ENCODE data around the gene ABCC5.
A peak's percentile ranks its signal among the peaks of the same experiment; 100 is the strongest.

The ABCC5 gene

DNA sequence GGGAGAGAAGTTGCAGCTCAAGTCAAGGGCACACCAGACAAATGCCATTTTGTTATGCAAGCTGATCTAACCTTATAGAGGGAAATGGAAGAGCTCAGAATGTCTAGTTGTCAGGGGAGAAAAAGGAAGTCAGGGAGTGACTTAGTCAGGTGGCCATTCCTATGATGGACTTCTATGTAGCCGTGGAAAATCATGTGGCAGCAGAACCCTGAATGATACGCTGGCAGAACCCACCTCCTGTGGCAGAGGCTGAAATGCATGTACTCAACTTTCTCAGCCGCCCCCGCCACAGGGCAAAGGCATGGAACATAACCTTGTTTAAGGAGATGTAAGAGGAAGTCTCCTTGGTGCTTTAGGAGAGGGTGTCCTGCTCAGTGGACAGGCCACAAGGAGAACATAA is 95.3 kb downstream of the ABCC5 start:
- no peak for DNase-seq (ENCODE audit: low spot score)

- DNase-seq (ENCODE audit: low spot score) = no peak
These were observed 96.6 kb downstream of the ABCC5 start for GRCh38 chr3:183921096-183921495.

DNA sequence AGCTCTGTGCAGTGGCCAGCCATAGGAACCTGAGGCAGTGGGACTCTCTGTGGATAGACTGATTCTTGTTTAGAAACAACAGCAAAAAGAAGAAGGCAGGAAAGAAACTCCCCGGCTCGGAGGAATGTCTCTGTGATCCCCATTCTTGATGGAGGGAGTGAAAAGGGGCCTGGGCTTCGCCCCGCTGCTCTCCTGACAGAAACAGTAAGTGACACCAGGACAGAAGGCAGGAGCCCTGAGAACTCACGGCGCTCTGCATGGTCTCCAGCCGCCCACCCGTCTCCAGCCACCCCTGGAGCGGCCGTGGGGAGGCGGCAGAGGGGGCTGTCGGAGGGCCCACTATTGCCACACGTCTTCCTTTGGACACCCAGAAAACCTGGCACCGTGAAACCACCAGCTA is 97.3 kb downstream of the ABCC5 start:
- no peak for DNase-seq (ENCODE audit: low spot score)

GRCh38 chr3:183918178-183918577 is 99.5 kb downstream of the ABCC5 start:
- no peak for DNase-seq (ENCODE audit: low spot score)

- DNase-seq (ENCODE audit: low spot score) = no peak
These were observed 99.9 kb downstream of the ABCC5 start for GRCh38 chr3:183917776-183918175.

DNA sequence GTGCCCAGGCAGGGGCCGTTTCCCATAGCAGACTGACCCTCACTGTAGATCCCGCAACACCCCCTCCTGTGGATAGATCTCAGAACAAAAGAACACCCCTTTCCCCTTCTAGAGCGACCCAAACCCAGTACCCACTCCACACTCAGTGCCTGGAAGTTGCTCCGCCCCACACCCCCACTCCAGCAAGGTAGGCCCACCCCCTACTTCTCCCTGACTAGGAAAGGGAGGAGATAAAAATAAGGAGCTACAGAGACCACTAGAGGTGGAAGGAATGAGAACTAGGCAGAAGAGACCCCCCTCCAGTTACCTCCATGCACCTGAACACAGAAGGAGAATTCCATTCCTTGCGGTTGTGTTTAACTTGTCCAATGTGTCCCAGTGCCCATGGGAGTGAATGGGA is 102.8 kb downstream of the ABCC5 start:
- no peak for DNase-seq (ENCODE audit: low spot score)

- no peak for DNase-seq (ENCODE audit: low spot score)
These were observed 104.1 kb downstream of the ABCC5 start for GRCh38 chr3:183913580-183913920.

DNA sequence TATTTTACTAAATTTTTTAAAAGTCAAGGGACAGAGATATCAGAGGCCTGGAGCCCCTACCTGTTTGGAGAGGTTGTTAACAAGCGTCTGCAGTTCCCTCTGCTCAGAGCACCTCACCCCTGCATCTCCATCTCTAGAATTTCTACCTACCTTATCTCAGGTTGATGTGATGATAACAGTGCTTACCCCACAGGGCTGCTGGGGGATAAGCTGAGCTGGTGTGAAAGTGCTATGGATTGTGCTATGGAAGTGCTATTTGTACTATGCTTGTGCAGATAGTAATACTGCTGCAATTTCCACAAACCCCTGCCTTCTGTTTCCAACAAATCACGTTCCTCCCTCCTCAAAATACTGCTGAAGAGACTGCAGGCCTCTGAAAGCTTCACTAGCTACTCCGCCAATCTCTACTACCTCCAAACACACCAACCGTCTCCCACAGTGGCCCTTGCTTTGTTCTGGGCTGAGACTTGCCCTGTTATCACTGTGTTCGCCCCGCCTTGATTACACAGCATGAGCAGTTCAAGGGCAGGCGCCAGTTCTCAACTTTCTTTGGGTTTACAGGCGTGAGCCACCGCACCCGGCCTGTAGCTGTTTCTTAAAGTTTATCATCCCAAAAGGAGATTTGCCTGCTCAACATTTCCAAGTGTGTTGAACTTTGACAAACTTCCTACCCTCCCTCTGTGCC is 104.6 kb downstream of the ABCC5 start:
- no peak for DNase-seq (ENCODE audit: low spot score)

DNA sequence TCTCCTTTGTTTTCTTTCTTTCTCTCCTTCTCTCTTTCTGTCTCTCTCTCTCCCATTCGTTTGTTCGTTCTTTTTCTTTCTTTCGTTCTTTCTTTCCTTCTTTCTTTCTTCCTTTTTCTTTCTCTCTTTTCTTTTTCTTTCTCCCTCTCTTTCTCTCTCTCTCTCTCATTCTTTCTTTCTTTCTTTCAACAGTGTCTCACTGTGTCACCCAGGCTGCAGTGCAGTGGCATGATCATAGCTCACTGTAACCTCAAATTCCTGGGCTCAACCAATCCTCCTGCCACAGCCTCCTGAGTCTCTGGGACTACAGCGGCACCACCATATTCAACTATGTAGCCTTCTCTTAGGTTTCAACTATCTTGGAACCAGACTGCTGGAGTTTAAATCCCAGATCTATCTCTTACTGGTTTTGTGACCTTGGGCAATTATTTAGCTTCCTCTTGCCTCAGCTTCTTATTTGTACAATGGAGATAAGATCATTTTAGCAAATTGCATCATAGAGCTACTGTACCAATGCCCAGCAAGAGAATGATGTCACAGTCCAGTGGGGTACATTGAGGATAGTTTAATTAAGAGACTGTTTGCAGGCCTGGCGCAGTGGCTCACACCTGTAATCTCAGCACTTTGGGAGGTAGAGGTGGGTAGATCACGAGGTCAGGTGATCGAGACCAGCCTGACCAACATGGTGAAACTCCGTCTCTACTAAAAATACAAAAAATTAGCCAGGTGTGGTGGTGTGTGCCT is 105.7 kb downstream of the ABCC5 start:
- no peak for DNase-seq (ENCODE audit: low spot score)

GRCh38 chr3:183911087-183911486 is 106.6 kb downstream of the ABCC5 start:
- no peak for DNase-seq (ENCODE audit: low spot score)

DNA sequence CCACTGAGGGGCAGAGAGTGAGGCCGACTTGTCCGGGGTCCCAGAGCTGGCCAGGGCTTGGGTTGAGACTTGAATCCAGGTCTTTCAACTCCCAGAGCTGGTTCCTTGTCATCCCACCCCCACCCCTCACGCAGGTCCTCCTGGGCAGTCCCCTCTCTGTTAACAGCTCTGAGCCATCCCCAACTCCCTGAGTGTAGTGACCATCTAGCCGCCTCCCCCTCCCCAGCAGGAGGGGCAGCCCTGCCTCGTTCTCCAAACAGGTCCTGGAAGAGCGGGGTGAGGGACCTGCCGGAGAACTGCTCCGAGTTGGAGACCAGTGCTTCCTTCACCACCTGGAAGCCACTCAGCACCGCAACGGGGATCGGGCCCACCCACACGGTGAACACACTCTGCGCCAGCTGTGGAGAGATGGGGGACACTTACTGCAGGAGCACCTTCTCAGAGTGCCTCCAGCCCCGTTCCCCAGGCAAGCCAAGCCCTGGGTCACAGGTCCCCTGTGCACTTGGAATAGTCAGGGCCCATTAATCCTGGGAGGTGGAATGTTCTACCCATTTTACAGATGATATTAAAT is 108.6 kb downstream of the ABCC5 start:
- DNase-seq (ENCODE audit: low spot score) = no peak

GRCh38 chr3:183907911-183908331 is 109.8 kb downstream of the ABCC5 start:
- no peak for DNase-seq (ENCODE audit: low spot score)

- no peak for DNase-seq (ENCODE audit: low spot score)
These were observed 110.5 kb downstream of the ABCC5 start for GRCh38 chr3:183907176-183907575.

GRCh38 chr3:183906234-183906921 is 111.3 kb downstream of the ABCC5 start:
- no peak for DNase-seq (ENCODE audit: low spot score)

DNA sequence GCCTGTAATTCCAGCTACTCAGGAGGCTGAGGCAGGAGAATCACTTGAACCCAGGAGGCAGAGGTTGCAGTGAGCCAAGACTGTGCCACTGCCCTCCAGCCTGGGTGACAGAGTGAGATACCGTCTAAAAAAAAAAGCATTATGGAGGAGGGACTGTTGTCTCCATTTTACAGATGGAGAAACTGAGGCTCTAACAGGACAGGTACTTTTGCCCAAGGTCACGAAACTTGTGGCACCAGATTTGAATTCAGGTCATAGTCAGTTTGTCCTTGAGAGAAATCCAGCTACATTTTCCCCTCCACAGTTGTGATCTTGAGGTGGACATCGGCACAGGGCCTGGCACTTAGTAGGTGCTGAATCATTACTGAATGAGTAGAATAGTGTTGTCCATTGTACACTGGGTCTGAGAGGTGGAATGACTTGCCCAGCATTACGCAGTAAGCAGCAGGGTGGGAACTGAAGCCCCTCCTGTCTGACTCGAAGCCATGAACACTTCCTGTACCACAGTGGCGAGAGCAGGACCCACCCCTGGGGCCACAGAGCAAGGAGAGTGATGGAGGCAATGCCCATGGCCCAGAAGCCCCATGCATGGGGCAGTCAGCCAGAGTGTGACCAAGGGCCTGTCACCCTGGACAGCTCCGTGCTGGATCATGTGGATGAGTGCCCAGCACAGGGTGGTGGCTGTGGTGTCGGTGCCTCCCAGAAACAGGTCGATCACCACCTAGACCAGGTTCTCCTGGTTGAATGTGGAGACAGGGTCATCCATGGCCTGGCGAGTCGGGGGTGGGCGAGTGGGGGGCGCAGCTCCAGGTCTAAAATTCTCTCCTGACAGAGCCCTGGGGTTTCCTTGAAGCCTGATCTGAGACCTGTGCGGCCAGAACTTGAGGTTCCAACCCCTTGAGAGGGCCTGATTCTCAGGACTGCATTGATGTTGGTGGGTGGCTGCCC is 112.6 kb downstream of the ABCC5 start:
- no peak for DNase-seq (ENCODE audit: low spot score)

GRCh38 chr3:183898028-183898431 is 119.7 kb downstream of the ABCC5 start:
- DNase-seq (ENCODE audit: low spot score) = no peak

- no peak for DNase-seq (ENCODE audit: low spot score)
These were observed 120.1 kb downstream of the ABCC5 start for GRCh38 chr3:183897606-183898005.

- DNase-seq (ENCODE audit: low spot score) = no peak
These were observed 121.1 kb downstream of the ABCC5 start for GRCh38 chr3:183896610-183897009.

DNA sequence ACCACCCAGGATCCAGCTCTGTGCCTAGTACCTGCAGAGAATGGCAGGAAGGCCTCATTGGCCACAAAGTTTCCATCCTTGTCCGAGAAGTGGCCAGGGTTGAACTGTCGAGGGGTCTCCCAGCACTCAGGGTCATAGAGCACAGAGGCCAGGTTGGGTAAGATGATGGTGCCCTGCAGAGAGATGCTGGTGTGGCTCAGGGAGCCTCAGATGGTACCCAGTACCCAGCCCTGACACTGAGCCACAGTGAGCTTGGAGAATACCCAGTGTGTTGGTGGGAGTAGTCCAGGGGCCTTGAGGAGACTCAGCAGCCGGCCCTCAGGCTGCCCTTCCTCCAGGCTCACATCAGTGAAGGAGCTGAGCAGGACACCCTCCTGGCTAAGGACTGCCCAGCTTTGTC is 121.5 kb downstream of the ABCC5 start:
- no peak for DNase-seq (ENCODE audit: low spot score)

- no peak for DNase-seq (ENCODE audit: low spot score)
These were observed 121.9 kb downstream of the ABCC5 start for GRCh38 chr3:183895774-183896173.

DNA sequence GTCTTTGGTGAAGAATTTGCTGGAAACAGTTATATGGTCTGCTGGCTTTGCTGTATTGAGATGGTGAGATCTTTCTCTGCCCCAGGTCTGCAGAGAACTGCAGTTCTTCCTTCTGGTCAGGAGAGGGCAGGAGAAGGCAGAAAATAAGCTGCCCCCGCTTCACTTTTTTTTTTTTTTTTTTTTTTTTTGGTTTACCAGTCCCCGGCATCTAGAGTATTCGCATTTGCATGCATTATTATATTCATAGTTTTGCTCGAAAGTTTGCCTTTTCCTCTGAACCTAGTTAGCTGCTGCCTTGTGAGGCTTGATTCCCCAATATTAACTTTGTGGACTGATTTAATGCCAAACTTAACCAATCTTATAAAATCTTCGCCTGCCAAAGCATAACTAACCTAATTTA is 122.4 kb downstream of the ABCC5 start:
- DNase-seq (ENCODE audit: low spot score) = peak; percentile 91
